Measurements from ENCODE around the gene RAPGEF4. TPM values are rescaled to one million over a fixed set of nuclear protein-coding genes. Genes with fewer than 3 reads are reported as not detected.

The RAPGEF4 gene
- total RNA-seq, 1 experiment from 2014 or later, result 0.59 TPM

DNA sequence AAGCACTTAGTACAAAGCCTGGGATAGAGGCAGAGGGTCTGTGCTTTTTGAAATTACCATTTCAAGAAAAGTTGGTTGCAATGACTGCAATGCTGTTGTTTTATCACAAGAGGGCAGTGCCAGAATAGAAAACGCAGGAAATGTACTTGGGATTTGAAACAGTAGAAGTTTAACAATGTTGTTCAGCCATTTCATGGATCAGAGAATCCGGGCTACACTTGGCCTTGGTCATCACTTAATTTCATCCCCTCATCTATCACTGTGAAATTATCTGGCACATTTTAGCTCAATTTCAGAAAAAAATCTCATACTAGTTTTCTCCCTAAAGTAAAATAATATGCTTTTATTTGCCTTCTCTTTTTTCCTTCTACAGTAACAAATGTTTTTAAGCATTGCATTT, 70.8 kb downstream of the RAPGEF4 start:
- DNase-seq (ENCODE audit: low read depth, low spot score), result peak; percentile 37
- no TSS peak for BruUV-seq (replicated peaks)

More for the DNA sequence above, 70.8 kb downstream of the RAPGEF4 start:
- Histone ChIP-seq H3K9me3 (ENCODE audit: control insufficient read depth in 1 of 2, insufficient read depth in 1 of 2, low read depth in 1 of 2, low read length in 2 of 2) (no peaks in the 10 kb centered on the region; a peak in 1 of 4 replicates), H3K4me3 (replicated peaks in 1 of 2; ENCODE audit: low read depth in 1 of 2, low read length in 2 of 2) (no peak overlapping the region), H3K9me2 (ENCODE audit: insufficient read depth) (no peaks in the 10 kb centered on the region), H4K20me1 (ENCODE audit: insufficient read depth) (no peaks in the 10 kb centered on the region), H3K4me1 (ENCODE audit: control insufficient read depth in 1 of 2, insufficient read depth in 2 of 2, low read length in 2 of 2) (no peaks in the 10 kb centered on the region), H3K4me2 (ENCODE audit: low read length) (no peak overlapping the region), H3K9ac (ENCODE audit: low read length) (no peak overlapping the region), H2AFZ (ENCODE audit: low read depth, low read length, poor library complexity, severe bottlenecking) (peak overlapping the region; percentile 66), H3K36me3 (ENCODE audit: control insufficient read depth in 1 of 2, insufficient read depth in 2 of 2, low read length in 2 of 2) (no peaks in the 10 kb centered on the region), H3K27ac (ENCODE audit: low read depth, low read length) (no peak overlapping the region), H3K79me2 (ENCODE audit: insufficient read depth, low read length) (no peaks in the 10 kb centered on the region), H3K27me3 (ENCODE audit: insufficient read depth, low read length) (no peaks in the 10 kb centered on the region)
- CTCF ChIA-PET, result interaction anchor here (0.5 to 2.3 kb wide), 7 partner anchors 9 to 1535 kb away, joined by 3 to 24 read pairs (median 4); no protein-coding TSS in a partner anchor
- RAD21 ChIA-PET (ENCODE audit: low non-redundant PET in 1 of 2, low total read pairs in 2 of 2, uncharacterized antibody in 2 of 2, unreplicated experiment in 2 of 2), result interaction anchor here in 1 of 2 experiments (0.5 kb wide), 1 partner anchor 158 kb away, joined by 3 read pairs; no protein-coding TSS in a partner anchor
- POLR2A ChIA-PET, result no interaction called here
- TF ChIP-seq POLR2A (IDR thresholded peaks at IDR 0.05; ENCODE audit: borderline replicate concordance, extremely low read depth, insufficient read depth, insufficient read length) (no peak), FOSL1 (IDR thresholded peaks at IDR 0.05; ENCODE audit: low read depth) (no peak), CBX3 (IDR thresholded peaks at IDR 0.05; ENCODE audit: low read depth) (0 out of 2 replicates have a peak, but pooled peaks have one; percentile 37), ZFX (IDR thresholded peaks at IDR 0.05) (no peak), EZH2 (IDR thresholded peaks at IDR 0.05) (no peak), EGR1 (IDR thresholded peaks at IDR 0.05; ENCODE audit: low read depth) (no peak), SRF (IDR thresholded peaks at IDR 0.05; ENCODE audit: low read depth) (0 out of 2 replicates have a peak, but pooled peaks have one; percentile 33), RAD21 (IDR thresholded peaks at IDR 0.05; ENCODE audit: low read depth) (peak; percentile 90), YY1 (IDR thresholded peaks at IDR 0.05; ENCODE audit: extremely low read depth, insufficient replicate concordance, low read depth, low read length) (peak; percentile 74)
- TF ChIP-seq, protein P1, sequence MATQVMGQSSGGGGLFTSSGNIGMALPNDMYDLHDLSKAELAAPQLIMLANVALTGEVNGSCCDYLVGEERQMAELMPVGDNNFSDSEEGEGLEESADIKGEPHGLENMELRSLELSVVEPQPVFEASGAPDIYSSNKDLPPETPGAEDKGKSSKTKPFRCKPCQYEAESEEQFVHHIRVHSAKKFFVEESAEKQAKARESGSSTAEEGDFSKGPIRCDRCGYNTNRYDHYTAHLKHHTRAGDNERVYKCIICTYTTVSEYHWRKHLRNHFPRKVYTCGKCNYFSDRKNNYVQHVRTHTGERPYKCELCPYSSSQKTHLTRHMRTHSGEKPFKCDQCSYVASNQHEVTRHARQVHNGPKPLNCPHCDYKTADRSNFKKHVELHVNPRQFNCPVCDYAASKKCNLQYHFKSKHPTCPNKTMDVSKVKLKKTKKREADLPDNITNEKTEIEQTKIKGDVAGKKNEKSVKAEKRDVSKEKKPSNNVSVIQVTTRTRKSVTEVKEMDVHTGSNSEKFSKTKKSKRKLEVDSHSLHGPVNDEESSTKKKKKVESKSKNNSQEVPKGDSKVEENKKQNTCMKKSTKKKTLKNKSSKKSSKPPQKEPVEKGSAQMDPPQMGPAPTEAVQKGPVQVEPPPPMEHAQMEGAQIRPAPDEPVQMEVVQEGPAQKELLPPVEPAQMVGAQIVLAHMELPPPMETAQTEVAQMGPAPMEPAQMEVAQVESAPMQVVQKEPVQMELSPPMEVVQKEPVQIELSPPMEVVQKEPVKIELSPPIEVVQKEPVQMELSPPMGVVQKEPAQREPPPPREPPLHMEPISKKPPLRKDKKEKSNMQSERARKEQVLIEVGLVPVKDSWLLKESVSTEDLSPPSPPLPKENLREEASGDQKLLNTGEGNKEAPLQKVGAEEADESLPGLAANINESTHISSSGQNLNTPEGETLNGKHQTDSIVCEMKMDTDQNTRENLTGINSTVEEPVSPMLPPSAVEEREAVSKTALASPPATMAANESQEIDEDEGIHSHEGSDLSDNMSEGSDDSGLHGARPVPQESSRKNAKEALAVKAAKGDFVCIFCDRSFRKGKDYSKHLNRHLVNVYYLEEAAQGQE (IDR thresholded peaks at IDR 0.05; ENCODE audit: low read depth), result no peak
- TF ChIP-seq, protein P2, sequence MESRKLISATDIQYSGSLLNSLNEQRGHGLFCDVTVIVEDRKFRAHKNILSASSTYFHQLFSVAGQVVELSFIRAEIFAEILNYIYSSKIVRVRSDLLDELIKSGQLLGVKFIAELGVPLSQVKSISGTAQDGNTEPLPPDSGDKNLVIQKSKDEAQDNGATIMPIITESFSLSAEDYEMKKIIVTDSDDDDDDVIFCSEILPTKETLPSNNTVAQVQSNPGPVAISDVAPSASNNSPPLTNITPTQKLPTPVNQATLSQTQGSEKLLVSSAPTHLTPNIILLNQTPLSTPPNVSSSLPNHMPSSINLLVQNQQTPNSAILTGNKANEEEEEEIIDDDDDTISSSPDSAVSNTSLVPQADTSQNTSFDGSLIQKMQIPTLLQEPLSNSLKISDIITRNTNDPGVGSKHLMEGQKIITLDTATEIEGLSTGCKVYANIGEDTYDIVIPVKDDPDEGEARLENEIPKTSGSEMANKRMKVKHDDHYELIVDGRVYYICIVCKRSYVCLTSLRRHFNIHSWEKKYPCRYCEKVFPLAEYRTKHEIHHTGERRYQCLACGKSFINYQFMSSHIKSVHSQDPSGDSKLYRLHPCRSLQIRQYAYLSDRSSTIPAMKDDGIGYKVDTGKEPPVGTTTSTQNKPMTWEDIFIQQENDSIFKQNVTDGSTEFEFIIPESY (IDR thresholded peaks at IDR 0.05; ENCODE audit: extremely low read depth, insufficient replicate concordance, low read length), result no peak
- TF ChIP-seq, protein P3, sequence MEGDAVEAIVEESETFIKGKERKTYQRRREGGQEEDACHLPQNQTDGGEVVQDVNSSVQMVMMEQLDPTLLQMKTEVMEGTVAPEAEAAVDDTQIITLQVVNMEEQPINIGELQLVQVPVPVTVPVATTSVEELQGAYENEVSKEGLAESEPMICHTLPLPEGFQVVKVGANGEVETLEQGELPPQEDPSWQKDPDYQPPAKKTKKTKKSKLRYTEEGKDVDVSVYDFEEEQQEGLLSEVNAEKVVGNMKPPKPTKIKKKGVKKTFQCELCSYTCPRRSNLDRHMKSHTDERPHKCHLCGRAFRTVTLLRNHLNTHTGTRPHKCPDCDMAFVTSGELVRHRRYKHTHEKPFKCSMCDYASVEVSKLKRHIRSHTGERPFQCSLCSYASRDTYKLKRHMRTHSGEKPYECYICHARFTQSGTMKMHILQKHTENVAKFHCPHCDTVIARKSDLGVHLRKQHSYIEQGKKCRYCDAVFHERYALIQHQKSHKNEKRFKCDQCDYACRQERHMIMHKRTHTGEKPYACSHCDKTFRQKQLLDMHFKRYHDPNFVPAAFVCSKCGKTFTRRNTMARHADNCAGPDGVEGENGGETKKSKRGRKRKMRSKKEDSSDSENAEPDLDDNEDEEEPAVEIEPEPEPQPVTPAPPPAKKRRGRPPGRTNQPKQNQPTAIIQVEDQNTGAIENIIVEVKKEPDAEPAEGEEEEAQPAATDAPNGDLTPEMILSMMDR (IDR thresholded peaks at IDR 0.05 in 2 of 3, conservative IDR thresholded peaks at IDR 0.05 in 1 of 3; ENCODE audit: borderline replicate concordance in 1 of 3, insufficient read depth in 1 of 3, low read depth in 2 of 3, low read length in 2 of 3), result peak; percentile 81 to 92 (median 88)
- peak; percentile 62 for ATAC-seq
- intact Hi-C loops (cut with micrococcal nuclease), result loop anchor here (1.0 to 2.0 kb wide), 4 partner anchors 126 to 590 kb away; no protein-coding TSS in a partner anchor
